Suprapubic skin (tissue), 4 donors: ENCODE results near the gene MTR.

Experiments
- CTCF ChIP-seq, 2 donors: fragments of 200-600 bp in 1 of 2; fragments of 450-650 bp in 1 of 2; sonication (generic) in 1 of 2; IDR thresholded peaks; one replicate each; pipeline ENCODE4 v1.5.1; 2016 to 2019; ENCODE audit warnings: antibody characterized with exemption in 2 of 2, mild to moderate bottlenecking in 1 of 2, moderate library complexity in 1 of 2
- POLR2A ChIP-seq, 2 donors: fragments of 450-650 bp; IDR thresholded peaks; one replicate each; pipeline ENCODE4 v1.6.1; 2017; ENCODE audit warnings: antibody characterized with exemption in 2 of 2, mild to moderate bottlenecking in 2 of 2, moderate library complexity in 2 of 2
- POLR2AphosphoS5 ChIP-seq, 3 donors: sonication (generic); formaldehyde crosslinking; IDR thresholded peaks; one replicate each; pipeline ENCODE4 v1.6.1; 2017; ENCODE audit warnings: antibody characterized with exemption in 3 of 3

DNA sequence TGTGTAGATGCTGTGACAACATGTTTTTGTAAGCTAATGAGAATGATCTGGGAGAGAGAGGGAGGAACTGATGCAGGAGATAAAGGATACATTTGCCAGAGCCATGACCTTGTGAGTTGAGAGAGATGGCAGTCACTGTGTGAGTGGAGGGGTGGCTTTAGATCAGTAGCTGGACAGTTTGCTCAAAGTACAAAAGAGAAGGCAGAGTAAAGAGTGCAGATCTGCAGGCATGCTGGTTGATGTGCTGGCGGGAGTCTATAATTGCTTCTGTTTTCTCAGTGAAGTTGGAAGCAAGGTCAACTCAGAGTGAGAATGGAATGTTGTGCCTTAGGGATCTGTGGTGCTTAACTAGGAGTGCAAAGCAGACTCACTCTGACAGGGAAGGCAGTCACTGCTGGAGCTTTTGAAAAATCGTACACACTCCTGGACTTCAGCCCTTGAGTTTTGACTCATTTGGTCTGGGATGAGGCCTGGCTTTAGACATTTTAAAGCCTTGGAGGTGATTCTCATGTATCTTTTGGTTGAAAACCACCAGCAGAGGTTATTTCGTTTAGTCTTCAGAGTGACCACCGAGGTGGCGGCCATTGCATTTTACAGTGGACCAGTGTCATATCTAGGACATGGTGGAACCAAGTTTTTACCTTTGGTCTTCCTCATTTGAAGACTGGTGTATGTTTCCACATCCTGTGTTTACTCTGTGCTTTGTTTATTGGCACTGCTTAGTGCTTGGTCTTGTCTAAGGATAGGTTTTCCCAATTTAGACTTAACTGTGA, 49.6 kb downstream of the MTR start:
- TF ChIP-seq CTCF (IDR thresholded peaks at IDR 0.05) (no peak), POLR2A (IDR thresholded peaks at IDR 0.05) (no peak), POLR2AphosphoS5 (IDR thresholded peaks at IDR 0.05) (no peak)
